ENCODE measurements around the gene PTPN5.

The PTPN5 gene

DNA sequence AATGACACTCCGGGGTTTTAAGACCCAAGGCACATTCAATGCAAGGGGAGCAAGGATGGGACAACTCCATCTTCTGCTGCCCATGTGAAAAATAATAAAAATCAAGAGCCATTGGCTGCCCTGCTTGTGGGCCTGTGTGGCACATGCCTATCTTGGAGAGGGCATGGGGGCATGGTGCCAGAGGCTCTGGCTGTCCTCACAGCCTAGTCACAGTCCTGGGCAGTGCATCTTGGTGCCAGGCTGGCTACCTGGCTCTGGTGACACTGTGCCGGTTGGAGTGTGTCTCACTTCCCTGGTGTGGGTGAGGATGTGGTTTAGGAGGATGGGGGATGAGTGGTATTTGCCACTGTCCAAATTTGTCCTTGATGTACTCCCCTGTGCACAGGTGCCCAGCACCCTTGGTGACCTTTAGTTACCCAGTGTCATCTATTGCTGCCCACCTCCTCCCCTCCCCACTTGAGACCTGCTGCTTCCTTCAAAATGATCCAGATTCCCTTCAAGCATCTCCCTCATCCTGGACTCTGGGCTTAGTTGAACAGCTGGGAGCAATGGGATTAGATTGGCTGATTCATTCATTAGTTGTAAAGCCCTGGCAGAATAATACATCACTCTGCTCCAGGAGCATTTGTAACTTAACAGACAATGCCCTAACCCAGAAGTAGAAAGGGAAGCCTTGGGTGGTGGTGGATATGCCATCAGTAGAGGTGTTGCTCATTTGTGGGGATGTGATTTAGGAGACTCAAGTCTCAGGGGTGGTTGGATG lies 88.4 kb downstream of the PTPN5 start:
- no peak for TF ChIP-seq GATA2 (IDR thresholded peaks at IDR 0.05; ENCODE audit: low read depth, low read length)
- no peak for TF ChIP-seq GATA3 (IDR thresholded peaks at IDR 0.05; ENCODE audit: low read depth, low read length)

DNA sequence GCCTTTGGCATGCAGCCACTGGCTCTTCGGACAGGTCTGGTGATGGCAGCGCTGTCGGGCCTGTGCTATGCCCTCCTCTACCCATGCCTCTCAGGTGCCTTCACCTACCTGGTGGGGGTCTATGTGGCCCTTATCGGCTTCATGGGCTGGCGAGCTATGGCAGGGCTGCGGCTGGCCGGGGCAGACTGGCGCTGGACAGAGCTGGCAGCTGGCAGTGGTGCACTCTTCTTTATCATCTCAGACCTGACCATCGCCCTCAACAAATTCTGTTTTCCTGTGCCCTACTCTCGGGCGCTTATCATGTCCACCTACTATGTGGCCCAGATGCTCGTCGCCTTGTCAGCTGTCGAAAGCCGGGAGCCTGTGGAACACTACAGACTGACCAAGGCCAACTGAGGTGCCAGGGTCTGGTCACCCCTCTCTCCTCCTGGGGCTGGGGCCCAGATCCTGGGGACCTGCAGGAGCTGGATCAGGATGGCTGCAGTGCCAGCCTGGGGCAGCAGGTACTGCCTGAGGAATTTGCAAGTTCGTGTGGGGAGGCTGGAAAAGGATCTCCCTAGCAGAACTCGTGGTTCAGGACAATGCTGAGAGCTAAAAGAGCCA lies 89.9 kb downstream of the PTPN5 start:
- TF ChIP-seq GATA3 (IDR thresholded peaks at IDR 0.05; ENCODE audit: low read depth, low read length) (no peak), GATA2 (IDR thresholded peaks at IDR 0.05; ENCODE audit: low read depth, low read length) (no peak)

DNA sequence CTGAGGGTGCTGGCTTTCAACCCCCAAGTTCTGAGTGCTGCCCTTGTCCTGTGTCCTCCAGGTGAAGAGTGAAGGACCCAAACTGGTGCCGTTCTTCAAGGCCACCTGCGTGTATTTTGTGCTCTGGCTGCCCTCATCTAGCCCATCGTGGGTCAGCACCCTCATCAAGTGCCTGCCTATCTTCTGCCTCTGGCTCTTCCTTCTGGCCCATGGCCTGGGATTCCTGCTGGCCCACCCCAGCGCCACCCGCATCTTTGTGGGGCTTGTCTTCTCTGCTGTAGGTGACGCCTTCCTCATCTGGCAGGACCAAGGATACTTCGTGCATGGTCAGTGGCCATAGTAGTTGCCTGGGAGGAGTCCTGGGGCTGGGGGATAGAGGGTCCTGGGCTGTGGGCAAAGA lies 90.7 kb downstream of the PTPN5 start:
- no peak for TF ChIP-seq GATA2 (IDR thresholded peaks at IDR 0.05; ENCODE audit: low read depth, low read length)
- no peak for TF ChIP-seq GATA3 (IDR thresholded peaks at IDR 0.05; ENCODE audit: low read depth, low read length)

DNA sequence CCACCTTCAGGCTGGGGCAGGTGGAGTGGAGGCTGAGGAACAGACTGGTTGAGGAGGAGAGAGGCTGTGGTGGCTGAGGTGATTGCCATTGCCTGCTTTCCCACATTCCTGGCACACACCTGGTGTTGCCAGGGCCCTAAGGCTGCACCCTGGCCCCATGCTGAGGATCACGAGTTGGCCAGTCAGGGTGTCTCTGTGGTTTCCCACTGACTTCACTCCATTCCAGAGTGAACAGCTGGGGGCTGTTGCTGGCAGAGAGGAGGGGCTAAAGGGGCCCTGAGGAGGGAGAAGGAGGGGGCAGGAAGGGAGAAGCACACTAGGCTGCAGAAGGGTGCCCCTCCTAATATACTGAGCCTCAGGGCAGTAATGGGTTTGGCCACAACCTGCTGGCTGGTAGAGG lies 91.2 kb downstream of the PTPN5 start:
- no peak for TF ChIP-seq GATA2 (IDR thresholded peaks at IDR 0.05; ENCODE audit: low read depth, low read length)
- TF ChIP-seq GATA3 (IDR thresholded peaks at IDR 0.05; ENCODE audit: low read depth, low read length) = no peak

DNA sequence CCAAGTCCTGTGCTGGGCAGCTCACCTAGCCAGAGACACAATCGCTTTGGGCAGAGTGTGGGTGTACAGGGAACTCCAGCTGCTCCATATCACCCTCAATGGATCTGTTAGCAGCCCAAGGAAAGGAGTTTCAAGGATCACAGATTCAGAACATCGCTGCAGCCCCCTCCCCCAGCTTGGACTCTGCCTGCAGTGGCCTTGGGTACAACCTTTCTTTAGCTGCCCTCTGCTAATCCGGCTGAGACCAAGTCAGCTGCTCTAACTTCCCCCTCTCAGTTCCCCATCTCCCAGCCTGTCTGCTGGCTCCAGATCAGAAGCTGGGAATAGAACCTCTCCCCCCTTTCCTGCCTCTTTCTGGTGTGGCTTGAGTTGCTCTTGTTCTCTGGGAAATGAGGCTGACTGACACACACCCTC lies 91.7 kb downstream of the PTPN5 start:
- no peak for TF ChIP-seq GATA3 (IDR thresholded peaks at IDR 0.05; ENCODE audit: low read depth, low read length)
- no peak for TF ChIP-seq GATA2 (IDR thresholded peaks at IDR 0.05; ENCODE audit: low read depth, low read length)

DNA sequence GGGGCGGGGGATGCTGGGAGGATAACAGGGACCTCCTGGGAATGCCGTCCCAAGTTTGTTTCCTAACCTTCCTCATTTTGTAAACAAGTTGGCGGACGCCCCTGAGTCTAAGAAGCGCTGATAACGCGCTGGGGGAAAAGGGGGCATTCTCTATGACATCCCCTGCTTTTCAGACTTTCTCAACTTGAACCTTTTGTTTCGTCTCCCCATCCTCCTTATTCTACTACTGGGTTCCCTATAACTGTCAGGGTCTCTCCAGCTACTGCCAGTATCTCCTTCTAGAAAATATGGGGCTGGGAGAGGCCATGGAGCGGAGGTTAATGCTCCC lies 92.4 kb downstream of the PTPN5 start:
- no peak for TF ChIP-seq GATA3 (IDR thresholded peaks at IDR 0.05; ENCODE audit: low read depth, low read length)
- TF ChIP-seq GATA2 (IDR thresholded peaks at IDR 0.05; ENCODE audit: low read depth, low read length) = no peak

DNA sequence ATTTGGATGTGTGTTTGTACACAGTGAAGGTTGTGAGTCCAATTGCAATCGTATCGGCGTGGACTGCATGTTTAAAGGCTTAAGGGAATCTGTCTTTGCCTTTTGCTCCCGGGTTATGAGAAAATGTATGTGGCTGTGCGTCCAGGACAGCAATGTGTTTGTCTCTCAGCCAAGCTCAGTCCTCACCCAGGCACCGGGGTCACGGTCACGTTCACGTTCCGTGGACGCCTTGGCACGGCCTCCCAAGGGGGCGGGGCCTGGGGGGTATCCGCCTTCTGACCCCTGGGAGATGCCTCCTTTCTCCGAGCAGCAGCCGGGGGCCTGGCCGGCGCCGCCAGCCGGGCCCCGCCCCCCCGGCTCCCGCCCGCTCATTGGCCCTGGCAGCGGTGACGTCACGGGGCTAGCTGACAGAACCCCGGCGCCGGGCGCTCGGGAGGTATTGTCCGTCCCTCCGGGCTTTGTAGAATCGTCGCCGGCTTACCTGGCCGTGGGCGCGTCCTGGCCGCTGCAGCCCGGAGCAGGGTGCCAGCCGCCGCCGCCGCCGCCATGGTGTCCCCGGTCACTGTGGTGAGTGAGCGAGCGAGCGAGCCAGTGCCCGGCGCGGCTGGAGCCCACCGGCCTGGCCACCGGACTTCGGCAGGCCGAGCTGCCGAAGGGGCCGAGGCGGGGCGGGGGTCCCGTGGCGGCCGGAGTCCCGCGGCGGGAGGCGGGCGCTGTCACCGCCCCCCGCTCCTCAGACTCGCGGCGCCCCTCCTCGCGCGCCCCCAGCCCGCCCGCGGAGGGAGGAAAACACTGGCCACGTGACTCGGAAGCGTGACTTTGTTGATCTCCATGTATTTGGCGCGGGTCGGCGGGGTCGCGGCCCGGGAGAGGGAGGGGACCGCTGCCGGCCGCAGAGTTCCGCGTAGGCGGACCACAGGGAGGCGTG lies 93.0 kb downstream of the PTPN5 start, which contains the start of gene TMEM86A:
Gene TMEM86A (plus strand): TSS at position 439 of the 928 bp plus-strand sequence. CDS start 108 bp downstream, at position 547.
- no peak for TF ChIP-seq GATA3 (IDR thresholded peaks at IDR 0.05; ENCODE audit: low read depth, low read length)
- no peak for TF ChIP-seq GATA2 (IDR thresholded peaks at IDR 0.05; ENCODE audit: low read depth, low read length)

DNA sequence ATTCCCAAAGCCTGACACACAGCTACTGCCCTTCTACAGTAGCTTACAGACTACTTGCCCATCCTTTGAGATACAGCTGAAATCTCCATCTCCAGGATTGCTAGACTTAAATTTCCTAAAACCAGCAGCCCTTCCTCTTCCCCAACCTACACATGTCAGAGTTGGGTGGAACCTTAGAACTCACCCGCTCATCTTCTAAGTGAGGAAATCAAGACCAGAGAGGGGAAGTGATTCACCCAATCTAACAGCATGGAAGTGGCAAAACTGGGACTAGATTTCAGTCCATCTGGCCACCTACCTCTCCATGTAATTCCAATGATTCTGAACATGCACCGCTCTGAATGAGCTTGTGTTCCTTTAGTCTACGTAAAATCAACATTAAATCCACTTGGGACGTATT lies 94.0 kb downstream of the PTPN5 start:
- TF ChIP-seq GATA2 (IDR thresholded peaks at IDR 0.05; ENCODE audit: low read depth, low read length) = no peak
- TF ChIP-seq GATA3 (IDR thresholded peaks at IDR 0.05; ENCODE audit: low read depth, low read length) = no peak

DNA sequence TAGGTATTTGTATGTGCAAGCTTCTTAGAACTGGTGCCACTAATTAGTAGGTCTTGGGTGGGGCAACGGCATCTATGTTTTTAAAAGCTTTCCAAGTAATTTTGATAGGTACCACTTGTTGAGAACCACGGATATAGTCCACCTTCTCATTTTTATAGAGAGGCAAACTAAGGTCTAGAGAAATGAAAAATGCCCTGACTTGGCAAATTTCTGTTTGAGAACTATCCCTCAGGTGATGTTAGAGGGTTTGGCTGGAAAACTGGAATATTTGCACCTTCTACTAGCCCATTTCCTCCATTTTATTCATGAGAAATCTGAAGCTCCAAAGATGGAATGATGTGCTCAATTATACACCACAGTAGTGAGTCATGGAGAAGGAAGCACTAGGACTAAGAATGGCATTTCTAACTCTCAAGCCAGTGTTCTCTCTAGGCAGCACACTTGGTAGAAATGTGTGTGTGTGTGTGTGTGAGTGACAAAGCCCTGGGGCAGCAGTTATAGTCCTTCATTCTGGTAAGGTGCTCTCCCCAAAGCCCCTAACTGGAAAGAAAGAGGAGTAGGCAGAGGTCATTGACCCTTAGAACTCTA lies 94.9 kb downstream of the PTPN5 start:
- TF ChIP-seq GATA2 (IDR thresholded peaks at IDR 0.05; ENCODE audit: low read depth, low read length) = no peak
- TF ChIP-seq GATA3 (IDR thresholded peaks at IDR 0.05; ENCODE audit: low read depth, low read length) = no peak

DNA sequence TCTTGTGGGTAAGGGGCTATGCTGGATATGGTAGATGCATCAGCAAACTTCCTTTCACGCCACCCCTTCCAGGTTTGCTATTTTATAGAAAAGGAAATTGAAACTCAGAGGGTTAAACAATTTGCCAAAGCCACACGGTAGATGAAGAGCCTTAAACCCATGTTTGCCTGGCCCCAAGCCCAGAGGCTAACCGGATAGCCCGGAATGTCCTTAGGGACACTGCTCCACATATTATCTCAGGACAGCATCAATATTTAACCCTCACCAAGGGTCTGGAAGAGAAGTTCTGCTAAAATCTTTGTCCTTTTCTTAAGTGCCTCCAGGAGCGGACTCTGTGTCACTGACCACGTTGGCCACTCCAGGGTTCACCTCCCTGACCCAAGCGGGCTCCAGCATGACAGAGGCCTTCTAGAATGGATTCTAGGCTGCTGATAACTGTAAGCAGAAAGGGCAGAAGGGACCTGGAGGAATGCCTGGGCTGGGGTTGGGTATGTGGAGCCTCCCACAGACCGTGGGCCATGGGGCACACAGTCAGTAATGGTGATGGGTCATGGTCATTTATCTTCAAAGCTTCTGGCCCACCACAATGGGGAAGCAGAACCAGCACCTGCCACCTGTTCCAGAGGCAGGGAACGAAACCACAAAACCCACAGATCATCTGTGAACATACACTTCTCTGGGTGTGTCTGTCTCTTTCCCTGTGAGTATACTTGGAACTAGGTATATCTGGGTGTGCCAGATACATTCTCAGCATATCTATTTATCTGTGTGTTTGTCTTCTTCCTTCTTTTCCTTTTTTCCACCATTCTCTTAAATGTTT lies 98.4 kb downstream of the PTPN5 start:
- TF ChIP-seq GATA3 (IDR thresholded peaks at IDR 0.05; ENCODE audit: low read depth, low read length) (no peak), GATA2 (IDR thresholded peaks at IDR 0.05; ENCODE audit: low read depth, low read length) (no peak)

DNA sequence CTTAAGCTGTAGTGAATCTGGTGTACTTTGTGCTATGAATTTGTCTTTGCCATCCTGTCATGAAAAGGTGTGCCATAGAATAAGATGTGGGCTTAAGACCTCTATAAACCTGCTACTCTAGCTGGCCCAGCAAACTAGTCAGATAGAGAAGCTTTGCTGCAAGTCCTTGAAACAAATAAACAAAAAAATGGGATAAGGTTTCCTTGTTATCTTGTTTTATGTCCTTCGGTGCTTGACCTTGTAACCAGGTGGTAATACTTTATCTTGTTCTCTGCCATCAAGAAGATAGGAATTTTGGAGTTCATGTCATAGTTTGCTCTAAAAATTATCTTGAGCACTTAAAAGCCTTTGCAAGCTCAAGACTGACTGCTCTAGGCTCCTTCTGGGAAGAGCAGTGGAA lies 107.3 kb downstream of the PTPN5 start:
- TF ChIP-seq GATA3 (IDR thresholded peaks at IDR 0.05; ENCODE audit: low read depth, low read length) = no peak
- no peak for TF ChIP-seq GATA2 (IDR thresholded peaks at IDR 0.05; ENCODE audit: low read depth, low read length)

DNA sequence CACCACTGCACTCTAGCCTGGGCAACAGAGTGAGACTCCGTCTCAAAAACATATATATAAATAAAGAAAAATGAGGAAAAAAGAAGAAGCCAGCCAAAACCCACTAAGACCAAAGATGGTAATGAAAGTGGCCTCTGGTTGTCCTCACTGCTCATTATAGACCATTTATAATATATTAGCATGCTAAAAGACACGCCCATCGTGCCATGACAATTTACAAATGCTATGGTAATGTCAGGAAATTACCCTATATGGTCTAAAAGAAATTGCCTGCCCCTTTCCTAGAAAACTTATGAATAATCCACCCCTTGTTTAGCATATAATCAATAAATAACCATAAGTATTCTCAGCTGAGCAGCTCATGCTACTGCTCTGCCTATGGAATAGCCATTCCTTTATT lies 109.1 kb downstream of the PTPN5 start:
- TF ChIP-seq GATA2 (IDR thresholded peaks at IDR 0.05; ENCODE audit: low read depth, low read length) = no peak
- no peak for TF ChIP-seq GATA3 (IDR thresholded peaks at IDR 0.05; ENCODE audit: low read depth, low read length)

Data from SH-SY5Y (cell line).